ENCODE results near the gene TOM1. TPM values are rescaled to one million over a fixed set of nuclear protein-coding genes. Genes with fewer than 3 reads are reported as not detected.

The TOM1 gene
- total RNA-seq, 1 donor from 2014 or later: 38.2 TPM

- peaks cover 1% of the 10 kb centered on the region for H3K36me3 Mint-ChIP-seq (ENCODE audit: insufficient read depth)
- H3K9me3 Mint-ChIP-seq (ENCODE audit: low read depth): no peaks in the 10 kb centered on the region
- DNase-seq (ENCODE audit: low spot score, unreplicated experiment): no peak
- H3K27me3 Mint-ChIP-seq: no peaks in the 10 kb centered on the region
- peak overlapping the region; percentile 91 for H3K4me3 Mint-ChIP-seq (ENCODE audit: low read depth)
- peak overlapping the region; percentile 96 for H3K27ac Mint-ChIP-seq
- no peak for TF ChIP-seq CTCF (IDR thresholded peaks at IDR 0.05; ENCODE audit: unreplicated experiment)
- H3K4me1 Mint-ChIP-seq (ENCODE audit: low read depth): peaks cover 8% of the 10 kb centered on the region
Observed at GRCh38 chr22:35299217-35299672, 449 bp upstream of the TOM1 start.

GRCh38 chr22:35301372-35301874 is 1.7 kb downstream of the TOM1 start:
- H3K9me3 Mint-ChIP-seq (ENCODE audit: low read depth): no peaks in the 10 kb centered on the region
- H3K4me1 Mint-ChIP-seq (ENCODE audit: low read depth): peaks cover 9% of the 10 kb centered on the region
- peak overlapping the region; percentile 91 for H3K4me3 Mint-ChIP-seq (ENCODE audit: low read depth)
- H3K27ac Mint-ChIP-seq: peak overlapping the region; percentile 83
- no peaks in the 10 kb centered on the region for H3K27me3 Mint-ChIP-seq
- peaks cover 1% of the 10 kb centered on the region for H3K36me3 Mint-ChIP-seq (ENCODE audit: insufficient read depth)
- TF ChIP-seq CTCF (IDR thresholded peaks at IDR 0.05; ENCODE audit: unreplicated experiment): no peak
- no peak for DNase-seq (ENCODE audit: low spot score, unreplicated experiment)

GRCh38 chr22:35303029-35303624 is 3.4 kb downstream of the TOM1 start:
- H3K27ac Mint-ChIP-seq: no peak overlapping the region
- no peaks in the 10 kb centered on the region for H3K27me3 Mint-ChIP-seq
- H3K4me3 Mint-ChIP-seq (ENCODE audit: low read depth): no peak overlapping the region
- TF ChIP-seq CTCF (IDR thresholded peaks at IDR 0.05; ENCODE audit: unreplicated experiment): no peak
- peaks cover 16% of the 10 kb centered on the region for H3K4me1 Mint-ChIP-seq (ENCODE audit: low read depth)
- DNase-seq (ENCODE audit: low spot score, unreplicated experiment): no peak
- H3K9me3 Mint-ChIP-seq (ENCODE audit: low read depth): no peaks in the 10 kb centered on the region
- peaks cover 1% of the 10 kb centered on the region for H3K36me3 Mint-ChIP-seq (ENCODE audit: insufficient read depth)

GRCh38 chr22:35305525-35306070 is 5.9 kb downstream of the TOM1 start:
- Mint-ChIP-seq H3K9me3 (ENCODE audit: low read depth) (no peaks in the 10 kb centered on the region), H3K27ac (peak overlapping the region; percentile 16), H3K36me3 (ENCODE audit: insufficient read depth) (peaks cover 1% of the 10 kb centered on the region), H3K4me1 (ENCODE audit: low read depth) (peaks cover 21% of the 10 kb centered on the region), H3K4me3 (ENCODE audit: low read depth) (no peak overlapping the region), H3K27me3 (no peaks in the 10 kb centered on the region)
- no peak for DNase-seq (ENCODE audit: low spot score, unreplicated experiment)
- TF ChIP-seq CTCF (IDR thresholded peaks at IDR 0.05; ENCODE audit: unreplicated experiment): no peak

GRCh38 chr22:35306350-35306967 is 6.8 kb downstream of the TOM1 start:
- Mint-ChIP-seq H3K27me3 (no peaks in the 10 kb centered on the region), H3K9me3 (ENCODE audit: low read depth) (no peaks in the 10 kb centered on the region), H3K36me3 (ENCODE audit: insufficient read depth) (peaks cover 1% of the 10 kb centered on the region), H3K27ac (peak overlapping the region; percentile 52), H3K4me1 (ENCODE audit: low read depth) (peaks cover 27% of the 10 kb centered on the region), H3K4me3 (ENCODE audit: low read depth) (no peak overlapping the region)
- no peak for TF ChIP-seq CTCF (IDR thresholded peaks at IDR 0.05; ENCODE audit: unreplicated experiment)
- DNase-seq (ENCODE audit: low spot score, unreplicated experiment): no peak

Data from progenitor cell of endocrine pancreas (in vitro differentiated cells).